HUDEP-2 (cell line): Measurements from ENCODE around the gene CTNNA1.

Experiments used
- DNase-seq, 76 experiments: peaks; one replicate each; lab custom pipeline; 2025; ENCODE audit not compliant: unreplicated experiment in 76 of 76; lab: John Stamatoyannopoulos, UW

The CTNNA1 gene

DNA sequence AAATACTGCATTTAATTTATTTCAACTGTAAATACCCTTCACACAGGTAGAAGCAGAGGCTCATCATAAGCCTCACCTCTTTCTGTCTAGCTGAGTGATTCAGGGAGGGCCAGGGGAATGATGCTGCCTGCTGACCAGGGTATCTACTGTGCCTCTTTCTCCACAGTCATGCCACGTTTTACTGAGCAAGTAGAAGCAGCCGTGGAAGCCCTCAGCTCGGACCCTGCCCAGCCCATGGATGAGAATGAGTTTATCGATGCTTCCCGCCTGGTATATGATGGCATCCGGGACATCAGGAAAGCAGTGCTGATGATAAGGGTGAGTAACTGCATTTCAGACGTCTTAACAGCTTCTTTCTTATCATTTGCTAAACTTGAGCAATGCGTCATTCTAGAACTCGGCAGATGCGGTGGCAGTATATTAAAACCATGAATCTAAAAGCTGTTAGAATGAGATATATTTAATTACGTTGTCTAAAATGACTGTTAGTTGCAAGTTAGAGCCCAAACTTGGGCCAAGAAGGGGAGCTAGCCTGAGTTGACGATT is 171.9 kb downstream of the CTNNA1 start:
- DNase-seq = no peak

DNA sequence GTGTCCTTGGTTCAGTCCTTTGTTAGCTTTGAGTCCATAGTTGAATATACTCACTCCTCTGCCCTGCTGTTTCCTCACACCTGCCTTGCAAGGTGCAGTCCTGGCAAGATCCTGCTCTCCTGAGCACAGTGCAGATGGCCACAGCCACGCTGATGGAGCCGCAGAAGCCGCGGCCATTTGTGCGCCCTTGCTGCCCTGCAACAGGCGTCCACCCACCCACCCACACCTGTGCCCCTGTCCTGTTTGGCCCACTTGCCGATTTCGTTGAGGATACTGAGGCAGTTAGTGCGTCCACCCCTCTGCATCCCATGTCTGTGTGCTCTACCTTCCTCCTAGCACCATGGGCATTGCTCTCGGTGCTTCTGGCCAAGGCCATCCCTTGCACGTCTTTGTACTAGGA is 173.0 kb downstream of the CTNNA1 start:
- DNase-seq = no peak

DNA sequence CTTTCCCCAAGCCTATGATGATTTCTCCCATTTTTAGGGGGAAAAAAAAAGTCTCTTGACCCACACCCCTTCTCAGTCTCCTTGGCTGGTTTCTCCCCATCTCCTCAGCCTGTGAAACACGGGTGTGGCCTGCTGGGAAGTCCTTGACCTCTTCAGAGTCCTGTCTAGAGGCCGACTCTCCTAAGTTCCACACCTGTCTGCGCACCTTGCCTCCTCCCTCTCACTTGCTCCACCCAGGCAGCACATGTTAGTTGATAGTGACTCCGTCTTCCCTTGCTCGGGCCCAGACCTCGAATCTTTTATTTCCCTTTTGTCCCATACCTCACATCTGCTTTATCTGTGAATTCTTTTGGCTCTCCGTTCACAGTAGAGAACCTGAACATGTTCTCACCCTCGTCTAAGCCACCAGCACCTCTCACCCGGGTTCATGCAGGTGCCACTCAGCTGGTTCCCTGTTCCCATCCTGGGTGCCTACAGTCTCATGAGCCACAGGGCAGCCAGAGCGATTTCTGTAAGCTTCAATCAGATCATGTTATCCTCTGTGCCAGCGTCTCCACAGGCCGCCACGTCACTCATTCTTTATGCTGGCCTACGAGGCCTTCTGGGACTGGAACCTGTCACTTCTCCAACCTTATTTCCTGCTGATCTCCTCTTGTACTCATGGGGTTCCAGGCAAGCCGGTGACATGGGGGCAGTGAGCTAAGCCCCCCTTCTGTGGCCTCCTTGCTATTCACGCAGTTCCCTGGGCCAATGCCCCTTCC is 173.6 kb downstream of the CTNNA1 start:
- no peak for DNase-seq

DNA sequence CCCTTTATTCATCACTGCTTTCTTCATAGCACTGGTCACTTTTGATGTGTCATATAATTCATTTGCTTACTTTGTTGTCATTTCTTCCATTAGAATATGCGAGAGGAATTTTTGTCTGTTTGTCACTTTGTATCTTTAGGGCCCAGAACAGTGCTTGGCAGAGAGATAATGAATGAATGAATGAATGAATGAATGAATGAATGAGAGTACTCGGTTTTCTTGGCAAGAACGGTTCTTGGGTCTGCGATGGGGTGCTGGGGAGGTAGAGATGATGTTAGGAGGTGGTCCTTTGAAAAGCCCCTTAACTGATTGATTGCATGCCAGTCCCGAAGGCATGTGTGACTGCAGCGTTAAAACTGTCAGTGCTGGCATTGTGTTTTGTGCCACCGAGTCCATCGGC is 174.3 kb downstream of the CTNNA1 start:
- peak in 13 of 76 experiments; percentile 15 to 69 (median 37) for DNase-seq

DNA sequence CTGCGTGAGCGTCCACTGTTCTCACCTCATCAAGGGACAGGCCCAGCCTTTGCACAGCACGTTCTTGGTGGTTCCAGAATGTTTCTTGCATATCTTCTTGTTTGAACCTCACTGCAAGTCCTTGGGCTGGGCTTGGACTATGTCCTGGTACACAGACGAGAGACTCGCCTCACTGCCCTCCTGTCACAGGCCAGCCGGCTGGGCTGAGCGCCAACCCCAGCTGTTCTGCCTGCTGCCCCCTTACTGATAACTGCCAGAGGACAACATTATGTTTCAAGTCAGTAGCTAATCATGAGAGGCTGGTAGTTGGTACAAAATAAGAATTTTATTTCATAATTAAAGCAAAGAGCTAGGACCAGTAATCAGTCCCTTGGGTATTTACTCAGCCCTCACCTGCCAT is 174.8 kb downstream of the CTNNA1 start:
- peak in 75 of 76 experiments; percentile 21 to 91 (median 79) for DNase-seq

DNA sequence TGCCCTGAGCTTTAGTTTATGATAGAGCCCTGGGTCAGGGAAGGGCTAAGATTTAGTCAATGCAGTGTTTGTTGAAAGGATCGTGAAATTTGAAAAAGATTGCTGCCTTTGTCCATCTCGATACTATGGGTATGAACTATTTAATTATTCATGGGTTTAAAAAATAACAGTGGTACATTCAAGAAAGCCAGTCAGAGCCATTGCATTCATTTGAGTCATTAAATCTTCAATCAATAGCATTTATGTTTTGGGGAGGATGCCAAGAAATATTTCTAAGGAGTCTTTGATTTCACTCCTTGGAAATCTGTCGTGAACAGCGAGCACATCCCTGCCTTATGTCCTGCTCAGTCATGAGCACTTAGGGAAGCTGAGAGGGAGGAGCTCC is 176.3 kb downstream of the CTNNA1 start:
- no peak for DNase-seq

DNA sequence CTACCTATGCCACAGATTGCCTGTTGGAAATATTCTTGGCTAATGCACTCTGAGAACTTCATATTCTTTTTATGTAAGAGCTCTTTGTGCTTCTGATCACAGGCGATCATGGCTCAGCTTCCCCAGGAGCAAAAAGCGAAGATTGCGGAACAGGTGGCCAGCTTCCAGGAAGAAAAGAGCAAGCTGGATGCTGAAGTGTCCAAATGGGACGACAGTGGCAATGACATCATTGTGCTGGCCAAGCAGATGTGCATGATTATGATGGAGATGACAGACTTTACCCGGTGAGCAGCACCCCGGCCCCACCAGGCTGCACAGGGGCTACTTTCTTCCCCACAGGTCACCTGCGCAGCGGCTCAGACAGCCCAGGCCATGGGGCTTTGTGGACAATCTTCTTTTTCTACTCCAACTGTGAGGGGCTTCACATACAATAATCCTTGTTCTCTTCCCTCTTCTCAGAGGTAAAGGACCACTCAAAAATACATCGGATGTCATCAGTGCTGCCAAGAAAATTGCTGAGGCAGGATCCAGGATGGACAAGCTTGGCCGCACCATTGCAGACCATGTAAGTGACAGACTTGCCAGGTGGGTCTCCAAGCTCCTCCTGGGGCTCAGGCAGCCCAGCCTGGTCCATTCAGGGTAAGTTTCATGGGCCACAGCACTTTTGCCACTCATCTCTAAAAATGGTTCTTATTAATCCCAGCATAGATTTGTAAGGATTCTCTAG is 177.3 kb downstream of the CTNNA1 start:
- DNase-seq = no peak

DNA sequence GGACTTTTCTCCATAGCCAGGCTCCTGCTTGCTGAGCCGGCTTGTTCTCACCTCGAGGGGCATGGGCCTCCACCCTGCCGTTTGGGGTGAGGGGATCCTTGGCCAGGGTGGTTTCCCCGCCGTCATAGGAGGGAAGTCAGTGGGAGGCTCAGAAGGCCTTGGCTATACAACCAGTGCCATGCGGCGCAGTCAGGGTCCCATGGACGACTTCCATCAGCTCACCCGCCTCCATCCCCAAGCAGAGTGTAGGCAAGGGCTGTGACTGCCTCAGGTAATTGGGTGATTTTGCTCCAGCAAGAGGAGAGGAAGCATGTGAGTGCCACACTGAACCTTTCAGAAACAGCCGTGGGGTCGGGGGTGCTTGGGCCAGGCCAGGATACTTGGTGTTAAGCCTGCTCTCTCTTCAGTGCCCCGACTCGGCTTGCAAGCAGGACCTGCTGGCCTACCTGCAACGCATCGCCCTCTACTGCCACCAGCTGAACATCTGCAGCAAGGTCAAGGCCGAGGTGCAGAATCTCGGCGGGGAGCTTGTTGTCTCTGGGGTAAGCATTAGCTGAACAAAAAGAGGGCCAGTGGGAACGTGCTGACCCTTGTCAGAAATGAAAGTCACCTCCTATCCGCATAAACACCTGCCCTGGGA is 179.1 kb downstream of the CTNNA1 start:
- no peak for DNase-seq

DNA sequence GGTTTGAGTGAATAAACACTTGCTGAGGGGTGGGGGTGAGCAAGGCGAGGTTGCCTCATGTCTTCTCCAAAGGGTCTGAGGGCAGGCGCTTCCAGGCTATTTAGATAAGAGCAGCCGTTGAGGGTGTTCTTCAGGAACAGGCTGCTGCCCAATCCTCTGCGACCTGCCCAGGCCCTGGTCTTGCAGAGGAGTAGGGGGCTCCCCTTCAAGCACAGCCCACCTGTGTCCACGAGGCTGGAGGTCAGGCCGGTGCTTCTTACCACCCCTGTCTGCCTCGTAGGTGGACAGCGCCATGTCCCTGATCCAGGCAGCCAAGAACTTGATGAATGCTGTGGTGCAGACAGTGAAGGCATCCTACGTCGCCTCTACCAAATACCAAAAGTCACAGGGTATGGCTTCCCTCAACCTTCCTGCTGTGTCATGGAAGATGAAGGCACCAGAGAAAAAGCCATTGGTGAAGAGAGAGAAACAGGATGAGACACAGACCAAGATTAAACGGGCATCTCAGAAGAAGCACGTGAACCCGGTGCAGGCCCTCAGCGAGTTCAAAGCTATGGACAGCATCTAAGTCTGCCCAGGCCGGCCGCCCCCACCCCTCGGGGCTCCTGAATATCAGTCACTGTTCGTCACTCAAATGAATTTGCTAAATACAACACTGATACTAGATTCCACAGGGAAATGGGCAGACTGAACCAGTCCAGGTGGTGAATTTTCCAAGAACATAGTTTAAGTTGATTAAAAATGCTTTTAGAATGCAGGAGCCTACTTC is 180.5 kb downstream of the CTNNA1 start:
- no peak for DNase-seq

DNA sequence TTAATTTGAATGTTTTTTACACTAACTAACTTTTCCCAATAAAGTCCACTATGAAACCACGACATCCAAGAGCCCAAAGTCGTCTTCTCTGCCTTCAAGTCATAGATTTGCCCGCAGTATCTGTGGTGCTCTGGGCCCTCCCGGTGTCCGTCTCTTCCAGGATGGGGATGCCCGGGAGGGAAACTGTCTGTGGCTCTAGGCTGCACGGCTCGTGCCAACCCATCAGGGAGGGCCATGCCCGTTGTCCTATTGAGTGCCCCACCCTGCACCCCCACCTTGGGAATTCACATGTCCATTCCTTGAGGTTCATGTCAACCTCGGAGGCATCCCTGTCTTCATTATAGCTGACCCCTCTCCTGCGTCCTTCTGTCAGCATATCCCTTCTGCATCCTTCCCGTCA is 181.7 kb downstream of the CTNNA1 start:
- no peak for DNase-seq

DNA sequence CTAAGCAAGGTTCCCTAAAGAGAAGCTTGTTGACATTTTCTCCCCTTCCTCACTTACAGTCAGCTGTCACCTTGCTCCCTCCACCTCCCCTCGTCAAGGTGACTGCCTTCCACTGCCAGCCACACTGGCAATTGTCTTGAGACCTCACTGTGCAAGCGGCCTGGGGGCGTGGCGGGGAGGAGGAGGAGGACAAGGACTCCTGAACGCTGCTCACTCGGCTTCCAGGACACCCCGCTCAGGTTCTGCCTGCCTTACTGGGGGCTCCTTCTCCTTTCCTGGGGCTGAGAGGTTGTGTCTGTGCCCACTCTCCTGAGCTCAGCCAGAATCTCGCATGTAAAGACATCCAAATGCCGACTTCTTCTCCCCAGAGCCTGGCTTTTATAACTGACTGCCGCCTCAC is 182.2 kb downstream of the CTNNA1 start:
- DNase-seq = no peak

DNA sequence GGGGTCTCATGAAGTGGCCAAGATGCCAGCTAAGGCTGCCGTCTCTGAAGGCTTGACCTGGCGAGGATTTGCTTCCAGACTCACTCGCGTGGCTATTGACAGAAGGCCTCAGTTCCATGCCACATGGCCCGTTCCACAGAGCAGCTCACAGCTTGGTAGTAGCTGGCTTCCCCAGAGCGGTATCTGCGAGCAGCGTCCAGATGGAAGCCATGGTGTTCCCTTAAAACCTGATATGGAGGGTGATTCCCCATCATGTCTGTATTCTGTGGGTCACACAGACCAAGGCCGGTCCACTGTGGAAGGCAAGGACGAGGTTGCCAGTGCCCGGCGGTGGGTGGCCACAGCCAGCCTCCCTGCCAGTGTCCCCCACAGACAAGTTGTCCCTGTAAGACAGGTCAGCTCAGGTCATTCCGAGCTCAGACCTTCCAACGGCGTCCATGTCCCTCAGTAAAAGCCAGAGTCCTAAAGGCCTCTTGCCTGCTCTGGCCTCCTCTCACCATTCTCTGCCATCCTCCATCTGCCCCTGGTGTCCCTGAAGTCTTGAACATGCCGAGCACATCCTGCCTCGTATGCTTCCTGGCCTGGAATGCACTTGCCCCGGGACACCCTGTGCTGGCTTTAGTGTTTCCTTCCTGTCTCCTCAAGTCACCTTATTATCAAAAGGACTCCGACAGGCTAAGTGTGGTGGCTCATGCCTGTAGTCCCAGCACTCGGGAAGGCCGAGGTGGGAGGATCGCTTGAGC is 183.2 kb downstream of the CTNNA1 start:
- DNase-seq = no peak

DNA sequence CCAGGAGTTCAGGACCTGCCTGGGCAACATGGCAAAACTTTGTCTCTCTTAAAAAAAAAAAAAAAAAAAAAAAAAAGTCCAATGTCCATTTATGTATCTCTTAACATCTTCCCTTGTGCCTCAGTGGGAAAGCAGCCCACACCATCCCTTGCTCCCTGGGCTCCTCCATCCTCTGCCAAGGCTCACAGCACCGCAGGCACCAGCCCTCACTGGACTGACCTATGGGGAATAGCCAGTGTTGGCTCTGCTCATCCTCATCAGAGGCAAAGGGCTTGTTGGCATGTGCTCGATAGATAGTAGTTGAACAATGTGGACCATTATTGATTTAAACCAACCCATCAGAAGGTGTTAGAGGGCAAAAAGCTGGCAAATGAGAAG is 183.7 kb downstream of the CTNNA1 start:
- no peak for DNase-seq

DNA sequence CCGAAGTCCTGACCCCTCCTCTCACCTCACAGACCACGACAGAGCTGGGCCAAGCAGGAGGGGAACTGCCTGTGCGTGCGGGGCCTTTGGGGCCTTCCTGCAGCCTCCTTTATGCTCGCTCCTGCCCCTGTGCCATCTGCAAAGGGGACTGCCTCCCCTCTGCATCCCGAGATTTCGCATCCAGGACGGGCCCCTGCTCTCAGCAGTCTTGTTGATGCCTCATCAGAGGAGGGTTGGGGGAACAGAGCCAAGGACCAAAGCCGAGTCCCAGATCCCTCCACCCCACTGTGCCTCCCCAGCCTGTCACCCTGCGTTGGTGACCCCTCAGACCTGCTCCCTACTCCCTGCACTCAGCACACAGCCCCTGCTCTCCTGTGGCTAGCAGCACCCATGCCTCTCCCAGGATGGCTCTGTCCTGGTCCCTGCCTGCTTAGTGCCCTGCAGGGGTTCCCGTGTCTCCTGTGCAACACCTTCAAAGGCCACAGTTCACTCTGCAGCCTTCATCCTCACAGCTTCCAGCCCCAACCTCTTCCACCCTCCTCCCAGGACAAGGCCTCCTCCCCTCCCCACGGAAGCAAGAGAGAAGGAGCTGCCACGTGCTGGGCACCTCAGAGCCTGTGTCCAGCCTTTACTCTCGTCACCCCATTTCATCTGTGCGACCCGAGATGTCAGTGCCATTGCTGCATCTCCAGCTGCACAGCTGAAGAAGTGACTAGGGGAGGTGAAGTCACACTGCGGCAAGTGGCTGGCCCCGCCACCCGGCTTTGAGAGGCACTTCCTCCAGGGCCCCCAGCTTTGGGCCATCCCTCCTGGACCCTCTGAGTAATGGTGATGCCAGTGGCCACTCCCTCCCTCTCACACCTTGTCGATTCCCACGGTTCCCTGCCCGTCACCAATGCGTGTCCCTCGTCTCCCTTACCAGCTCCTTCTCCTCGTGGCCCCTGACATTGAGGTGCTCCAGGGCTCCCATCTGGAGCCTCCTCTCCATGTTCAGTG is 184.5 kb downstream of the CTNNA1 start:
- no peak for DNase-seq

DNA sequence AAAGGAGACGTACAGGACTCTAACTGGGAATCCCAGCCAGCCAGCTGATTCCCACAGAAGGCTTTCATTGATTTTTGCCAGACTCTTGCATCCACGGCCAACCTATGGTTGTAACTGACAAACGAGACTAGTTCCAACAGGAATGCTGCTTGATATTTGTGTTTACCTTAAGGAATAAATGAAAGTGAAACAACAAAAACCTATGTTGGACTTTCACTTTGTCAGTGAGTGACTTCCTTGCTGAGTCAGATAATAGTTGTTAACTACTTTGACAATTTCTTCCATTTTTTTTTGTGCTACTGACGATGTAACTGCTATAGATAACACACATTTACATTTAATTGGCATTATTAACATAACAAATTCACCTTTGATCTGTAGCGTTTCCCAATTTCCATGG is 185.3 kb downstream of the CTNNA1 start:
- DNase-seq = no peak

DNA sequence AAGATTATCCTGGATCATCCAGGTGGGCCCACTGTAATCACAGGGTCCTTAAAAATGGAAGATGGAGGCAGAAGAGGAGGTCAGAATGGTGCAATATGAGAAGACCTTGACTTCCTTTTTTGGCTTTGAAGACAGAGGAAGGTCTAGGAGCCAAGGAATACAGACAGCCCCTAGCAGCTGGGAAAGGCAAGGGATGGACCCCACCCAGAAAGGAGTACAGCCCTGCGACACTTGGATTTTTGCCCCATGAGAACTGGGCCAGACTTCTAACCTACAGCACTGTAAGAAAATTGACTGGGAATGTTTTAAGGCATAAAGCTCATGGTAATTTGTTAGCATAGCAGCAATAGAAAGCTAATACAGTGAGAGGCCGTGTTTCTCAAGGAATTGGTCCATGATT is 188.8 kb downstream of the CTNNA1 start:
- DNase-seq = no peak

DNA sequence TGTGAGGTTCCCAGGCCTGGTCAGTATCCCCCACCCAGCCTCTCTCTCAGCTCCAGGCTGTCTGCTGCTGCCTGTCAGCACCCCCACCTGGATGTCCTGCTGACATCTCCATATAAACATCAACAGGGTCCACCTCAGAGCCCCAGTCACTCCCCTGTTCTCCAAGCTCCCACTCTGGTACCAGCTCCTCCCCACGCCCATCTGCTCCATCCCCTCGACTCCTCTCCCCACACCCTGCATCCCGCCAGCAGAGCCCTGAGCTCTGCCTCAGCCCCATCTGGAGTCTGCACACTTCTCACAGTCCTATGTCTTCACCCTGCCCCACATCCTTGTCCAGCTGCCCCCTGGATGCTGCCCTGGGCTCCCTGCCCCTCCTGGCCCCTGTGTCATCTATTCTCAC is 189.6 kb downstream of the CTNNA1 start:
- no peak for DNase-seq

DNA sequence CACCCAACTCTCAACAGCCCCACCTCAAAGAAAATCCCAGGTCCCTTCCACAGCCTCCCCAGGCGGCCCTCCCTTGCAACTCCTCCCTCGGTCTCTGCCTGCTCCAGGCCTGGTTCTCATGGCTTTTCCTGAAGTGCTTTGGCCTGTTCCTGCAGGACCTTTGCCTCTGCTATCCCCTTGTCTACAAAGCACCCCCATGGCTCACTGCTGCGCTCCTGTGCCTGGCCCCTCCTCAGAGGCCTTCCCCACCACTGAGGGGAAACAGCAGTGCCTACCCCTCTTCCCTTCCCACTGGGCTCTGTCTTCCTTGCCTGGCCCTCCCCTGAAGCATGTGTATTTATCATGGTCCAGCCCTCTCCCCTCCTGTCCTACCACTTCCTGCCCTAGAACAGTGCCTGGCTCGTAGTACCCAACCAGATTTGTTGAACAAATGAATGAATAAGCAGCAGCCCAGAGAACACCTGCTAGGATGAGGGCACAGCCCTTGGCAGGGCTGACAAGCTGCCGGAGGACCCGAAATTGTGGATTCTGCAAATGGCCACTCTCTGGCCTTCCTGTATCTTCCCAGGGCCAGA is 190.5 kb downstream of the CTNNA1 start:
- DNase-seq = no peak
